GM23338 (cell line): ENCODE measurements around the gene CNN2. TPM values are rescaled to one million over a fixed set of nuclear protein-coding genes. Genes with fewer than 3 reads are reported as not detected.
A peak's percentile ranks its signal among the peaks of the same experiment; 100 is the strongest.

ENCODE experiments used
- ATAC-seq: fragments of 200-7000 bp; cut with Tn5 transposase; 3 replicates; pipeline ENCODE4 v1.9.1; 2020
- DNase-seq: peaks from one replicate; pipeline ENCODE4 v3.0.0-alpha.2; 2015; ENCODE audit warnings: low spot score
- H2AFZ ChIP-seq: fragments of 200-600 bp; sonication (generic); 2 replicates; pipeline ENCODE4 v1.8.0; 2016; ENCODE audit warnings: antibody characterized with exemption, mild to moderate bottlenecking, moderate library complexity
- H3F3A ChIP-seq: fragments of 200-600 bp; sonication (generic); replicated peaks from 2 replicates; pipeline ENCODE4 v1.8.0; 2017; ENCODE audit warnings: antibody characterized with exemption, mixed run types, low read depth
- H3K27ac ChIP-seq: fragments of 200-600 bp; sonication (generic); 2 replicates; pipeline ENCODE4 v1.6.1; 2016; ENCODE audit warnings: low read depth
- H3K27me3 ChIP-seq: fragments of 200-600 bp; sonication (generic); 2 replicates; pipeline ENCODE4 v1.8.0; 2016; ENCODE audit warnings: mild to moderate bottlenecking, mixed run types, moderate library complexity; ENCODE audit not compliant: insufficient read depth
- H3K36me3 ChIP-seq: fragments of 200-600 bp; sonication (generic); 2 replicates; pipeline ENCODE4 v1.8.0; 2016; ENCODE audit warnings: mild to moderate bottlenecking; ENCODE audit not compliant: insufficient read depth
- H3K4me1 ChIP-seq: fragments of 200-600 bp; sonication (generic); 2 replicates; pipeline ENCODE4 v1.8.0; 2016; ENCODE audit warnings: mild to moderate bottlenecking, moderate library complexity; ENCODE audit not compliant: insufficient read depth
- H3K4me2 ChIP-seq: fragments of 200-600 bp; sonication (generic); 2 replicates; pipeline ENCODE4 v1.7.1; 2017; ENCODE audit warnings: mixed run types
- H3K4me3 ChIP-seq: fragments of 200-600 bp; sonication (generic); 2 replicates; pipeline ENCODE4 v1.6.1; 2016; ENCODE audit warnings: mixed run types
- H3K79me2 ChIP-seq: fragments of 200-600 bp; sonication (generic); replicated peaks from 2 replicates; pipeline ENCODE4 v1.8.0; 2017; ENCODE audit warnings: mild to moderate bottlenecking; ENCODE audit not compliant: insufficient read depth
- H3K9me2 ChIP-seq: fragments of 200-600 bp; sonication (generic); 2 replicates; pipeline ENCODE4 v1.8.0; 2017; ENCODE audit not compliant: insufficient read depth
- H4K20me1 ChIP-seq: fragments of 200-600 bp; sonication (generic); replicated peaks from 2 replicates; pipeline ENCODE4 v1.8.0; 2017; ENCODE audit warnings: mild to moderate bottlenecking; ENCODE audit not compliant: insufficient read depth
- H3K27ac Mint-ChIP-seq: 2 replicates; pipeline ENCODE4 v1.8.0; 2020; ENCODE audit warnings: inconsistent platforms, mild to moderate bottlenecking, moderate library complexity, mixed read lengths
- H3K27me3 Mint-ChIP-seq: 3 replicates; pipeline ENCODE4 v1.8.0; 2022; ENCODE audit warnings: low read depth, mild to moderate bottlenecking, moderate library complexity, mixed read lengths, inconsistent platforms; ENCODE audit not compliant: insufficient read depth, poor library complexity
- H3K36me3 Mint-ChIP-seq: 3 replicates; pipeline ENCODE4 v1.8.0; 2021; ENCODE audit warnings: low read depth, mild to moderate bottlenecking, inconsistent platforms, moderate library complexity, mixed read lengths
- H3K4me1 Mint-ChIP-seq: 3 replicates; pipeline ENCODE4 v1.8.0; 2020; ENCODE audit warnings: mild to moderate bottlenecking, inconsistent platforms, mixed read lengths
- H3K4me3 Mint-ChIP-seq: 3 replicates; pipeline ENCODE4 v1.8.0; 2021; ENCODE audit warnings: moderate library complexity, mild to moderate bottlenecking, inconsistent platforms, mixed read lengths
- H3K9me3 Mint-ChIP-seq: 3 replicates; pipeline ENCODE4 v1.8.0; 2020; ENCODE audit warnings: moderate library complexity, mild to moderate bottlenecking, inconsistent platforms, mixed read lengths
- CREB1 ChIP-seq: fragments of 250-450 bp; sonication (Bioruptor Pico); IDR thresholded peaks from 2 replicates; pipeline ENCODE4 v1.5.0; 2020; ENCODE audit warnings: low read depth, mild to moderate bottlenecking, moderate library complexity
- ETS1 ChIP-seq: IDR thresholded peaks from 2 replicates; pipeline ENCODE4 v1.6.1; 2016; ENCODE audit warnings: antibody characterized with exemption
- EZH2phosphoT487 ChIP-seq: fragments of 200-600 bp; sonication (generic); IDR thresholded peaks from one replicate; pipeline ENCODE4 v1.8.1; 2018; ENCODE audit warnings: antibody characterized with exemption; ENCODE audit not compliant: unreplicated experiment
- JUNB ChIP-seq: IDR thresholded peaks from one replicate; pipeline ENCODE4 v1.6.1; 2016; ENCODE audit warnings: antibody characterized with exemption; ENCODE audit not compliant: unreplicated experiment
- POLR2AphosphoS5 ChIP-seq: IDR thresholded peaks from 2 replicates; pipeline ENCODE4 v1.6.1; 2016; ENCODE audit warnings: antibody characterized with exemption, low read depth
- ZNF114 ChIP-seq: fragments of 250-450 bp; sonication (Bioruptor Pico); IDR thresholded peaks from 2 replicates; pipeline ENCODE4 v1.5.0; 2020; ENCODE audit warnings: mild to moderate bottlenecking, moderate library complexity
- ZNF462 ChIP-seq: fragments of 250-450 bp; sonication (Bioruptor Pico); IDR thresholded peaks from 2 replicates; pipeline ENCODE4 v1.5.0; 2020; ENCODE audit warnings: mild to moderate bottlenecking, moderate library complexity
- polyA plus RNA-seq: library from polyadenylated mRNA; unstranded; fragments of >200 nt; fragmentation: Nextera tagmentation; extraction: Ambion mirVana; gene quantifications from 2 replicates; pipeline ENCODE4 v1.2.1, GENCODE V29; 2016
- total RNA-seq: library from RNA; depleted of rRNA; stranded (reverse); fragments of >200 nt; shearing (Covaris generic); gene quantifications from 2 replicates; pipeline ENCODE4 v1.2.3, GENCODE V29; 2014

CNN2 gene
- total and polyA plus RNA-seq, 2 experiments from 2014 or later, result 330 to 392 TPM

GRCh38 chr19:1066251-1066747 lies 39.9 kb downstream of the CNN2 start:
- peak overlapping the region; percentile 85 for H3K4me2 ChIP-seq
- H3K79me2 ChIP-seq, result no peaks in the 10 kb centered on the region
- H3K9me2 ChIP-seq, result no peaks in the 10 kb centered on the region
- ATAC-seq, result no peak
- H2AFZ ChIP-seq, result no peak overlapping the region
- Mint-ChIP-seq H3K4me1 (peaks cover 21% of the 10 kb centered on the region), H3K4me3 (peak overlapping the region; percentile 59), H3K27ac (no peak overlapping the region), H3K36me3 (no peaks in the 10 kb centered on the region), H3K27me3 (peaks cover 24% of the 10 kb centered on the region), H3K9me3 (peaks cover 7% of the 10 kb centered on the region; the same call in 2 of the 3 replicates)
- no peaks in the 10 kb centered on the region for H4K20me1 ChIP-seq
- H3K27me3 ChIP-seq, result peaks cover 14% of the 10 kb centered on the region
- DNase-seq, result peak; percentile 62
- peak overlapping the region; percentile 64 for H3K4me3 ChIP-seq
- TF ChIP-seq EZH2phosphoT487, result no peak
- TF ChIP-seq CREB1, result no peak
- TF ChIP-seq JUNB, result no peak
- peaks cover 8% of the 10 kb centered on the region; the same call in 1 of the 2 replicates for H3K4me1 ChIP-seq
- no peak overlapping the region for H3K27ac ChIP-seq
- no peaks in the 10 kb centered on the region for H3K36me3 ChIP-seq
- peaks cover 18% of the 10 kb centered on the region for H3F3A ChIP-seq

- Histone ChIP-seq H3K27ac (no peak within 1 kb of the TSS), H2AFZ (peak within 1 kb of the TSS; percentile 59; the same call in 1 of the 2 replicates), H4K20me1 (0 out of 2 replicates have a peak, but pooled peaks cover under 1% of the 10 kb centered on the region), H3K9me2 (no peaks in the 10 kb centered on the region), H3K4me3 (peak within 1 kb of the TSS; percentile 64), H3K36me3 (no peaks in the 10 kb centered on the region), H3K79me2 (no peaks in the 10 kb centered on the region), H3F3A (peaks cover 22% of the 10 kb centered on the region), H3K4me2 (peak within 1 kb of the TSS; percentile 85), H3K27me3 (peaks cover 17% of the 10 kb centered on the region), H3K4me1 (peaks cover 8% of the 10 kb centered on the region; the same call in 1 of the 2 replicates)
- DNase-seq (peak; percentile 68), ATAC-seq (peak; percentile 5)
- no peak within 1 kb of the TSS for H3K27ac Mint-ChIP-seq
- peaks cover 3% of the 10 kb centered on the region; the same call in 1 of the 3 replicates for H3K36me3 Mint-ChIP-seq
- TF ChIP-seq POLR2AphosphoS5 (no peak), CREB1 (peak; percentile 35; the same call in 1 of the 2 replicates)
- peaks cover 7% of the 10 kb centered on the region; the same call in 2 of the 3 replicates for H3K9me3 Mint-ChIP-seq
- peak within 1 kb of the TSS; percentile 64 for H3K4me3 Mint-ChIP-seq
- peaks cover 27% of the 10 kb centered on the region for H3K27me3 Mint-ChIP-seq
- peaks cover 24% of the 10 kb centered on the region for H3K4me1 Mint-ChIP-seq
These were observed 40.4 kb downstream of the CNN2 start, which contains the start of gene ARHGAP45 for GRCh38 chr19:1066748-1067340. Gene ARHGAP45, plus strand, starts transcription at chr19:1067167. Its CDS starts 239 bp downstream, at chr19:1067406.

GRCh38 chr19:1067341-1067957 lies 41.0 kb downstream of the CNN2 start:
- DNase-seq (no peak), ATAC-seq (no peak)
- H3K27ac Mint-ChIP-seq, result no peak overlapping the region
- Histone ChIP-seq H3K9me2 (no peaks in the 10 kb centered on the region), H3F3A (peaks cover 26% of the 10 kb centered on the region), H4K20me1 (0 out of 2 replicates have a peak, but pooled peaks cover 3% of the 10 kb centered on the region), H3K36me3 (no peaks in the 10 kb centered on the region), H3K27me3 (peaks cover 19% of the 10 kb centered on the region), H3K4me1 (peaks cover 8% of the 10 kb centered on the region; the same call in 1 of the 2 replicates), H2AFZ (peak overlapping the region; percentile 59; the same call in 1 of the 2 replicates), H3K4me3 (peak overlapping the region; percentile 64), H3K79me2 (0 out of 2 replicates have a peak, but pooled peaks cover 4% of the 10 kb centered on the region), H3K27ac (no peak overlapping the region), H3K4me2 (peak overlapping the region; percentile 85)
- H3K4me1 Mint-ChIP-seq, result peaks cover 25% of the 10 kb centered on the region
- H3K9me3 Mint-ChIP-seq, result peaks cover 5% of the 10 kb centered on the region; the same call in 2 of the 3 replicates
- H3K4me3 Mint-ChIP-seq, result peak overlapping the region; percentile 64
- peaks cover 5% of the 10 kb centered on the region; the same call in 1 of the 3 replicates for H3K36me3 Mint-ChIP-seq
- peaks cover 30% of the 10 kb centered on the region for H3K27me3 Mint-ChIP-seq
- no peak for TF ChIP-seq JUNB
- no peak for TF ChIP-seq ZNF462 (CRISPR knock-in tag)
- TF ChIP-seq ETS1, result no peak
- TF ChIP-seq EZH2phosphoT487, result no peak
- TF ChIP-seq ZNF114, result no peak
